Smooth muscle cell (in vitro differentiated cells): ENCODE measurements around the gene METTL8. TPM values are rescaled to one million over a fixed set of nuclear protein-coding genes. Genes with fewer than 3 reads are reported as not detected.

Source experiments
- DNase-seq: peaks from one replicate; lab custom pipeline; 2025; ENCODE audit not compliant: unreplicated experiment; lab: John Stamatoyannopoulos, UW
- H2AFZ ChIP-seq: fragments of 200-600 bp; sonication (generic); 2 replicates; pipeline ENCODE4 v1.6.0; 2016; ENCODE audit warnings: antibody characterized with exemption, low read depth, mild to moderate bottlenecking
- H3F3A ChIP-seq: fragments of 200-600 bp; sonication (generic); 2 replicates; pipeline ENCODE4 v1.6.0; 2017; ENCODE audit warnings: antibody characterized with exemption, low read depth
- H3K27ac ChIP-seq: fragments of 200-600 bp; sonication (generic); 2 replicates; pipeline ENCODE4 v1.5.1; 2016; ENCODE audit warnings: low read depth, mild to moderate bottlenecking
- H3K27me3 ChIP-seq: fragments of 200-600 bp; sonication (generic); 2 replicates; pipeline ENCODE4 v1.6.1; 2016; ENCODE audit warnings: low read depth, mild to moderate bottlenecking
- H3K36me3 ChIP-seq: fragments of 200-600 bp; sonication (generic); 2 replicates; pipeline ENCODE4 v1.5.1; 2016; ENCODE audit warnings: low read depth
- H3K4me1 ChIP-seq: fragments of 200-600 bp; sonication (generic); 2 replicates; pipeline ENCODE4 v1.5.1; 2016; ENCODE audit warnings: low read depth
- H3K4me2 ChIP-seq: fragments of 200-600 bp; sonication (generic); 2 replicates; pipeline ENCODE4 v1.6.0; 2016; ENCODE audit warnings: mild to moderate bottlenecking
- H3K4me3 ChIP-seq: fragments of 200-600 bp; sonication (generic); 2 replicates; pipeline ENCODE4 v1.5.1; 2016; ENCODE audit warnings: mild to moderate bottlenecking
- H3K79me2 ChIP-seq: fragments of 200-600 bp; sonication (generic); 2 replicates; pipeline ENCODE4 v1.6.0; 2016; ENCODE audit warnings: low read depth, mild to moderate bottlenecking
- H3K9ac ChIP-seq: fragments of 200-600 bp; sonication (generic); 2 replicates; pipeline ENCODE4 v1.6.0; 2016; ENCODE audit warnings: low read depth
- H3K9me3 ChIP-seq: fragments of 200-600 bp; sonication (generic); replicated peaks from 2 replicates; pipeline ENCODE4 v1.5.1; 2016; ENCODE audit warnings: low read depth
- H4K20me1 ChIP-seq: fragments of 200-600 bp; sonication (generic); 2 replicates; pipeline ENCODE4 v1.6.0; 2016; ENCODE audit warnings: low read depth
- WGBS: methylation state at CpG from one replicate; pipeline ENCODE4 v1.1.7; 2016; ENCODE audit warnings: low lambda C conversion rate; 5-methylcytosine and 5-hydroxymethylcytosine counted together
- polyA plus RNA-seq: library from polyadenylated mRNA; unstranded; fragments of >200 nt; fragmentation: Nextera tagmentation; extraction: Ambion mirVana; gene quantifications from 2 replicates; pipeline ENCODE4 v1.2.1, GENCODE V29; 2016
- total RNA-seq: library from RNA; depleted of rRNA; stranded (reverse); fragments of >200 nt; gene quantifications from 2 replicates; pipeline ENCODE4 v1.2.3, GENCODE V29; 2014
- TF ChIP-seq, protein P1 (sequence below): fragments of 200-600 bp; sonication (generic); IDR thresholded peaks from 2 replicates; pipeline ENCODE4 v1.5.1; 2017; ENCODE audit warnings: borderline replicate concordance, mild to moderate bottlenecking, antibody characterized with exemption; ENCODE audit not compliant: insufficient read depth, poor library complexity, severe bottlenecking

Gene METTL8, protein sequence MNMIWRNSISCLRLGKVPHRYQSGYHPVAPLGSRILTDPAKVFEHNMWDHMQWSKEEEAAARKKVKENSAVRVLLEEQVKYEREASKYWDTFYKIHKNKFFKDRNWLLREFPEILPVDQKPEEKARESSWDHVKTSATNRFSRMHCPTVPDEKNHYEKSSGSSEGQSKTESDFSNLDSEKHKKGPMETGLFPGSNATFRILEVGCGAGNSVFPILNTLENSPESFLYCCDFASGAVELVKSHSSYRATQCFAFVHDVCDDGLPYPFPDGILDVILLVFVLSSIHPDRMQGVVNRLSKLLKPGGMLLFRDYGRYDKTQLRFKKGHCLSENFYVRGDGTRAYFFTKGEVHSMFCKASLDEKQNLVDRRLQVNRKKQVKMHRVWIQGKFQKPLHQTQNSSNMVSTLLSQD
- total RNA-seq (26.8 and 29.2 TPM in 2 replicates), polyA plus RNA-seq (14.5 and 20.9 TPM in 2 replicates)

DNA sequence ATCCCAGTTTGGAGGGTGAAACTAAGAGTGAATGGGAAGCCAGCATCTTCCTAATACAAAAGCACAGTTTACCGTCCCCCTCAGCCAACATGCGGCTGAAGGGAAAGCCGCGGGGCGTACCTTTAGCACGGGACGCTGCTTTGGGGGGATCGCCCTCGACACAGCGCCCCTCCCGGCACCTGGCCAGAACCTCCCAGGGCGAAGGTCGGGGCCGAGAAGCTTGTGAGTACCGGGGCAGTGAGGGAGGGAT, at the start of gene METTL8:
Gene METTL8, minus strand, starts transcription at position 228 of the 250 bp plus-strand sequence. CDS start 41,805 bp downstream, outside the sequence.
- H3K9me3 ChIP-seq = no peaks in the 10 kb centered on the region
- H3K36me3 ChIP-seq = no peaks in the 10 kb centered on the region
- no peaks in the 10 kb centered on the region for H3K27me3 ChIP-seq
- H3K4me3 ChIP-seq = peak within 1 kb of the TSS; percentile 72
- peak within 1 kb of the TSS; percentile 84 for H3K9ac ChIP-seq
- H3F3A ChIP-seq = peaks cover 5% of the 10 kb centered on the region
- TF ChIP-seq, protein P1, sequence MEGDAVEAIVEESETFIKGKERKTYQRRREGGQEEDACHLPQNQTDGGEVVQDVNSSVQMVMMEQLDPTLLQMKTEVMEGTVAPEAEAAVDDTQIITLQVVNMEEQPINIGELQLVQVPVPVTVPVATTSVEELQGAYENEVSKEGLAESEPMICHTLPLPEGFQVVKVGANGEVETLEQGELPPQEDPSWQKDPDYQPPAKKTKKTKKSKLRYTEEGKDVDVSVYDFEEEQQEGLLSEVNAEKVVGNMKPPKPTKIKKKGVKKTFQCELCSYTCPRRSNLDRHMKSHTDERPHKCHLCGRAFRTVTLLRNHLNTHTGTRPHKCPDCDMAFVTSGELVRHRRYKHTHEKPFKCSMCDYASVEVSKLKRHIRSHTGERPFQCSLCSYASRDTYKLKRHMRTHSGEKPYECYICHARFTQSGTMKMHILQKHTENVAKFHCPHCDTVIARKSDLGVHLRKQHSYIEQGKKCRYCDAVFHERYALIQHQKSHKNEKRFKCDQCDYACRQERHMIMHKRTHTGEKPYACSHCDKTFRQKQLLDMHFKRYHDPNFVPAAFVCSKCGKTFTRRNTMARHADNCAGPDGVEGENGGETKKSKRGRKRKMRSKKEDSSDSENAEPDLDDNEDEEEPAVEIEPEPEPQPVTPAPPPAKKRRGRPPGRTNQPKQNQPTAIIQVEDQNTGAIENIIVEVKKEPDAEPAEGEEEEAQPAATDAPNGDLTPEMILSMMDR = peak; percentile 19
- WGBS = 1% methylated on average over 15 of the region's 15 CpGs
- peaks cover 30% of the 10 kb centered on the region for H3K4me1 ChIP-seq
- H2AFZ ChIP-seq = peak within 1 kb of the TSS; percentile 98
- DNase-seq = no peak
- no peaks in the 10 kb centered on the region for H4K20me1 ChIP-seq
- peak within 1 kb of the TSS; percentile 92 for H3K4me2 ChIP-seq
- peaks cover 46% of the 10 kb centered on the region for H3K79me2 ChIP-seq
- peak within 1 kb of the TSS; percentile 87 for H3K27ac ChIP-seq

DNA sequence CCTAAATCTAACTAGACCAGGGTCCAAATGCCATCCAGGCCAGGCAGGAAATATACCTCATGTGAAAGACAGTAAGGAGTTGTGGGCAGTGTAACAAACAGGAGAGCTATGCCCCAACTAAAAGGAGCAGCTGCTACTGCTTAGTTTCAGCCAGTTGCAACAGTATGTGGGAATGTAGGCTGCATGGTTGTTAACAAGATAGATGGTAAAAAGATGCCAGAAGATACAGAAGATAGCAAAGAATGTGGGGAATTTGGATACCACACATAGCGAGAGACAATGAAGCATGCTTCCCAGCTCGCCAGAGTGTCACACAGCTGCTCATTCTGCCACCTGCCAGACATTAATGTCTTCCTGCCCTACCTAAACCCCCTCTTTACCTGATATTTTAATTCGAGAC, 49.1 kb upstream of the METTL8 start:
- DNase-seq = no peak
- TF ChIP-seq, protein P1 = no peak

DNA sequence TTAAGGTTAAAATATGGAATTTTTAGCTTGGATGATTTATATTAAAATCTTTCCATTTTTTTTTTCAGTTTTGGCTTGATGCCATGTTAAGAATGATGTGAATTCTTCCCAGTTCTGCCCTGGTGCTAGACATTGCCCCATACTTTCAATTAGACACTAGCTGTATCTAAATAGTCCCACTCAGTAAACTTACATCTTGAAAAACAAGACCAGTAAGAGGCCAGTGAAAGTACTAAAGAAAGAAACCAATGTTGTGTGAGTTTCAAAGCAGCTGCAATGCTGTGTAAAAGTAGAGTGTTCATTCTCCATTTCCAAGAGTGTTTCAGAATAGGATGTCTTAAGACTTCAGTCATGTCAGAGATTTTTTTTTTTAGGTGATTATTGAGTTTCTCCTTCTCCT, 48.5 kb upstream of the METTL8 start:
- Histone ChIP-seq H3K27me3 (no peaks in the 10 kb centered on the region), H3K9ac (no peak overlapping the region), H3F3A (no peaks in the 10 kb centered on the region), H3K4me3 (no peak overlapping the region), H3K27ac (no peak overlapping the region), H4K20me1 (no peaks in the 10 kb centered on the region), H3K9me3 (no peaks in the 10 kb centered on the region), H2AFZ (no peak overlapping the region), H3K79me2 (no peaks in the 10 kb centered on the region), H3K4me2 (no peak overlapping the region), H3K36me3 (peaks cover 10% of the 10 kb centered on the region), H3K4me1 (no peaks in the 10 kb centered on the region)
- TF ChIP-seq, protein P1 = no peak
- no peak for DNase-seq

More for the DNA sequence above, 49.1 kb upstream of the METTL8 start:
- 64% methylated on average over 3 of the region's 3 CpGs for WGBS
- Histone ChIP-seq H3K36me3 (peaks cover 10% of the 10 kb centered on the region), H3K9ac (no peak overlapping the region), H3K27me3 (no peaks in the 10 kb centered on the region), H3K27ac (no peak overlapping the region), H3F3A (no peaks in the 10 kb centered on the region), H3K4me2 (no peak overlapping the region), H3K79me2 (no peaks in the 10 kb centered on the region), H3K9me3 (no peaks in the 10 kb centered on the region), H3K4me3 (no peak overlapping the region), H4K20me1 (no peaks in the 10 kb centered on the region), H2AFZ (no peak overlapping the region), H3K4me1 (no peaks in the 10 kb centered on the region)

DNA sequence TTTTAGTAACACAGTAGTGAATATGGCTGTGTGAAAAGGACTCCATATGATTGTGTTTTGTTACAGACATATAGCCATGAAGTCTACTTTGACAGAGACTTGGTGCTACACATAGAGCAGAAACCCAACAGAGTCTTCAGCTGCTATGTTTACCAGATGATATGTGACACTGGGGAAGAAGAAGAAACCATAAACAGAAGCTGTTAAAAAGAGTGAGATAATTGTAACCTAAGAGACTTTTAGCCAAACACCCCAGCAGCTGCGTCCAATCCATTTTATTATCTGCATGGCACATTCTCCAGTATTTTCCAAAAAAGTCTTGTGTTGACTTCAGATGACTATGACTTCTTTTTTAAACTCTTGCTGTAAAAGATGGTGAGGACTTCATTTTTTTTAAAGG, 47.1 kb upstream of the METTL8 start:
- no peaks in the 10 kb centered on the region for H3K27me3 ChIP-seq
- H3K4me3 ChIP-seq = no peak overlapping the region
- peaks cover 10% of the 10 kb centered on the region for H3K36me3 ChIP-seq
- TF ChIP-seq, protein P1 = no peak
- no peak overlapping the region for H2AFZ ChIP-seq
- no peaks in the 10 kb centered on the region for H3F3A ChIP-seq
- H3K4me1 ChIP-seq = no peaks in the 10 kb centered on the region
- H3K27ac ChIP-seq = no peak overlapping the region
- no peak overlapping the region for H3K4me2 ChIP-seq
- 78% methylated on average over 1 of the region's 1 CpG for WGBS
- no peak for DNase-seq
- no peaks in the 10 kb centered on the region for H4K20me1 ChIP-seq
- H3K9ac ChIP-seq = no peak overlapping the region
- H3K9me3 ChIP-seq = no peaks in the 10 kb centered on the region
- no peaks in the 10 kb centered on the region for H3K79me2 ChIP-seq
